GM12801 (cell line): ENCODE results near the gene SFTPB.

Source experiments
- CTCF ChIP-seq: IDR thresholded peaks from one replicate; pipeline ENCODE4 v1.5.1; 2011; ENCODE audit warnings: control low read depth; ENCODE audit not compliant: insufficient read length; ENCODE audit errors: extremely low read depth

Gene SFTPB

GRCh38 chr2:85680707-85681371 lies 12.8 kb upstream of the SFTPB start:
- TF ChIP-seq CTCF, result no peak

- TF ChIP-seq CTCF, result peak; percentile 1
Observed at GRCh38 chr2:85678794-85679672, 11.0 kb upstream of the SFTPB start.

- TF ChIP-seq CTCF, result no peak
Observed at GRCh38 chr2:85678377-85678776, 10.4 kb upstream of the SFTPB start.

- TF ChIP-seq CTCF, result no peak
Observed at GRCh38 chr2:85675866-85676548, 8.0 kb upstream of the SFTPB start.

GRCh38 chr2:85675427-85675826 lies 7.4 kb upstream of the SFTPB start:
- TF ChIP-seq CTCF, result no peak

GRCh38 chr2:85674417-85674816 lies 6.4 kb upstream of the SFTPB start:
- TF ChIP-seq CTCF, result no peak

GRCh38 chr2:85673716-85674375 lies 5.8 kb upstream of the SFTPB start:
- TF ChIP-seq CTCF, result no peak
